PC-9 (cell line): ENCODE measurements around the gene TMEM267.

Experiments used
- EZH2 ChIP-seq: fragments of 200-600 bp; sonication (generic); IDR thresholded peaks from 2 replicates; pipeline ENCODE4 v1.8.0; 2017; ENCODE audit warnings: antibody characterized with exemption, low read depth
- TF ChIP-seq, protein P1 (sequence below): fragments of 200-600 bp; sonication (generic); conservative IDR thresholded peaks from 2 replicates; pipeline ENCODE4 v1.6.1; 2017; ENCODE audit warnings: mixed run types, antibody characterized with exemption, mild to moderate bottlenecking, moderate library complexity

DNA sequence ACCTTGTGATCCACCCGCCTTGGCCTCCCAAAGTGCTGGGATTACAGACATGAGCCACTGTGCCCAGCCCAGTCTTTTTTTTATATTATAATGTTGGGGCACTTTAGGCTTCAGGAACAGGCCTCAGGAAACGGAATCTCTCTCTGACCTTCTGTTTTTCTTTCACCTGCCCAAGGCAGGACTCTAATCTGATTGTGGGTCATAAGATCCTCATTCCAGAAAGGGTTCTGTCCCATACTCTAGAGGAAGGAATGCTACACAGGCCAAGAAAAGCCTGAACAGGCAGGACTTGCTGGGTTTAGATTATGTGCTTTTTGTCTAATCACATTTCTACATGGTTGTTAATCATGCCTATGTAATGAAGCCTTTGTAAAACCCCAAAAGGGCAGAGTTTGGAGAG, 69.7 kb downstream of the TMEM267 start:
- TF ChIP-seq, protein P1, sequence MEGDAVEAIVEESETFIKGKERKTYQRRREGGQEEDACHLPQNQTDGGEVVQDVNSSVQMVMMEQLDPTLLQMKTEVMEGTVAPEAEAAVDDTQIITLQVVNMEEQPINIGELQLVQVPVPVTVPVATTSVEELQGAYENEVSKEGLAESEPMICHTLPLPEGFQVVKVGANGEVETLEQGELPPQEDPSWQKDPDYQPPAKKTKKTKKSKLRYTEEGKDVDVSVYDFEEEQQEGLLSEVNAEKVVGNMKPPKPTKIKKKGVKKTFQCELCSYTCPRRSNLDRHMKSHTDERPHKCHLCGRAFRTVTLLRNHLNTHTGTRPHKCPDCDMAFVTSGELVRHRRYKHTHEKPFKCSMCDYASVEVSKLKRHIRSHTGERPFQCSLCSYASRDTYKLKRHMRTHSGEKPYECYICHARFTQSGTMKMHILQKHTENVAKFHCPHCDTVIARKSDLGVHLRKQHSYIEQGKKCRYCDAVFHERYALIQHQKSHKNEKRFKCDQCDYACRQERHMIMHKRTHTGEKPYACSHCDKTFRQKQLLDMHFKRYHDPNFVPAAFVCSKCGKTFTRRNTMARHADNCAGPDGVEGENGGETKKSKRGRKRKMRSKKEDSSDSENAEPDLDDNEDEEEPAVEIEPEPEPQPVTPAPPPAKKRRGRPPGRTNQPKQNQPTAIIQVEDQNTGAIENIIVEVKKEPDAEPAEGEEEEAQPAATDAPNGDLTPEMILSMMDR, result no peak
- TF ChIP-seq EZH2, result no peak
